HepG2 (cell line): ENCODE measurements around the gene PSMA7. TPM values are rescaled to one million over a fixed set of nuclear protein-coding genes. Genes with fewer than 3 reads are reported as not detected.

Source experiments
- ATF4 ChIP-seq, 2 experiments: fragments of 450-650 bp in 1 of 2; sonication (generic) in 1 of 2; formaldehyde crosslinking; IDR thresholded peaks; 2 replicates each; pipeline versions ENCODE4 v1.5.0 to v1.8.0; 2020 to 2022; ENCODE audit warnings: mild to moderate bottlenecking in 1 of 2, missing genetic modification reagents in 1 of 2
- CCDC6 ChIP-seq: sonication (generic); formaldehyde crosslinking; IDR thresholded peaks from 2 replicates; pipeline ENCODE4 v1.8.1; 2022; ENCODE audit warnings: mild to moderate bottlenecking, missing genetic modification reagents, moderate library complexity
- ELF3 ChIP-seq: IDR thresholded peaks from 2 replicates; pipeline ENCODE4 v1.6.1; 2016; ENCODE audit warnings: missing genetic modification reagents, missing compliant biosample characterization
- HNRNPH1 ChIP-seq: fragments of 200-400 bp; formaldehyde crosslinking; optimal IDR thresholded peaks from 2 replicates; pipeline ENCODE3; 2017; ENCODE audit warnings: mild to moderate bottlenecking, low read depth, low read length
- ONECUT2 ChIP-seq: sonication (generic); formaldehyde crosslinking; IDR thresholded peaks from 2 replicates; pipeline ENCODE4 v1.4.0; 2020; ENCODE audit warnings: missing genetic modification reagents
- SKIL ChIP-seq: sonication (generic); formaldehyde crosslinking; IDR thresholded peaks from 2 replicates; pipeline ENCODE4 v1.8.0; 2022; ENCODE audit warnings: missing genetic modification reagents, mild to moderate bottlenecking, moderate library complexity, borderline replicate concordance
- SMARCC2 ChIP-seq: fragments of 450-650 bp; IDR thresholded peaks from 2 replicates; pipeline ENCODE4 v1.6.1; 2017; ENCODE audit warnings: antibody characterized with exemption, mild to moderate bottlenecking
- TFDP1 ChIP-seq: IDR thresholded peaks from 2 replicates; pipeline ENCODE4 v1.6.1; 2016; ENCODE audit warnings: missing compliant biosample characterization, missing genetic modification reagents, borderline replicate concordance
- ZBTB14 ChIP-seq: sonication (generic); formaldehyde crosslinking; IDR thresholded peaks from 2 replicates; pipeline ENCODE4 v1.4.0; 2020; ENCODE audit warnings: missing genetic modification reagents
- ZNF430 ChIP-seq: sonication (generic); formaldehyde crosslinking; IDR thresholded peaks from 2 replicates; pipeline ENCODE4 v1.9.0; 2021; ENCODE audit warnings: mild to moderate bottlenecking, missing genetic modification reagents
- ZNF569 ChIP-seq: sonication (generic); formaldehyde crosslinking; IDR thresholded peaks from 2 replicates; pipeline ENCODE4 v1.5.0; 2020; ENCODE audit warnings: mild to moderate bottlenecking, missing genetic modification reagents, moderate library complexity, borderline replicate concordance
- polyA plus RNA-seq, 8 experiments: library from polyadenylated mRNA; depleted of rRNA in 3 of 8; stranded (reverse) in 7 of 8; unstranded in 1 of 8; fragments of >200 nt; fragmentation: Illumina TruSeq in 4 of 8; extraction: Trizol in 4 of 8; gene quantifications; 2 replicates each; pipeline versions ENCODE4 v1.2.1 to v1.2.3, GENCODE V29; 2011 to 2016; ENCODE audit warnings: low read depth in 4 of 8, missing spikeins in 1 of 8, mixed read lengths in 1 of 8; ENCODE audit not compliant: insufficient read depth in 1 of 8
- total RNA-seq, 5 experiments: library from RNA; depleted of rRNA; stranded (reverse); fragments of >200 nt; fragmentation: Illumina TruSeq; extraction: Trizol; gene quantifications; 2 replicates each; pipeline ENCODE4 v1.2.3, GENCODE V29; 2016; ENCODE audit warnings: low read depth in 1 of 5

Gene PSMA7
- total and polyA plus RNA-seq, 2 of the 13 experiments (the other 11 are each of a cell fraction or from before 2014, with no cell fraction given): 531 to 631 TPM

GRCh38 chr20:62118113-62119043 is 24.8 kb downstream of the PSMA7 start (continued):
- TF ChIP-seq TFDP1 (CRISPR knock-in tag) (no peak), ELF3 (CRISPR knock-in tag) (no peak), ZNF430 (no peak), CCDC6 (CRISPR knock-in tag) (no peak), HNRNPH1 (no peak), ATF4 (CRISPR knock-in tag; IDR thresholded peaks at IDR 0.05) (no peak), ONECUT2 (CRISPR knock-in tag) (no peak), ZBTB14 (CRISPR knock-in tag) (no peak), ZNF569 (CRISPR knock-in tag) (no peak), SMARCC2 (no peak), SKIL (CRISPR knock-in tag) (no peak)
